ENCODE measurements around the gene PDE4D. TPM values are rescaled to one million over a fixed set of nuclear protein-coding genes. Genes with fewer than 3 reads are reported as not detected.

PDE4D gene
- total and polyA plus RNA-seq, 10 of the 15 experiments (the other 5 are each of a cell fraction or from before 2014, with no cell fraction given): 0.87 to 4.1 (median 2.2) TPM

GRCh38 chr5:58934629-58935097, 958.9 kb downstream of the PDE4D start:
- Histone ChIP-seq H3K27me3 (replicated peaks in 1 of 2; ENCODE audit: control insufficient read depth in 2 of 2, insufficient read depth in 2 of 2, low read length in 1 of 2) (no peaks in the 10 kb centered on the region), H3K27ac (ENCODE audit: control insufficient read depth, insufficient read depth) (no peak overlapping the region), H3K36me3 (ENCODE audit: control insufficient read depth in 2 of 2, insufficient read depth in 2 of 2, low read length in 1 of 2) (no peaks in the 10 kb centered on the region), H3K4me2 (ENCODE audit: control insufficient read depth, insufficient read depth) (no peak overlapping the region), H3K4me1 (ENCODE audit: control insufficient read depth, insufficient read depth, low read length) (no peaks in the 10 kb centered on the region), H3K9me3 (replicated peaks; ENCODE audit: control insufficient read depth, insufficient read depth, low read length) (no peaks in the 10 kb centered on the region), H3K79me2 (ENCODE audit: control insufficient read depth, insufficient read depth, low read length) (no peaks in the 10 kb centered on the region), H4K20me1 (ENCODE audit: control insufficient read depth, insufficient read depth) (no peaks in the 10 kb centered on the region), H3K4me3 (no peak overlapping the region), H3K9ac (ENCODE audit: control insufficient read depth, insufficient read depth, low read length) (no peak overlapping the region), H2AFZ (ENCODE audit: control insufficient read depth, low read depth, low read length) (no peak overlapping the region)
- ChIA-PET RAD21 (ENCODE audit: unreplicated experiment) (interaction anchor here (1.9 kb wide), 1 partner anchor 14 kb away, joined by 5 read pairs; no protein-coding TSS in a partner anchor), CTCF (interaction anchor here (1.4 to 1.6 kb wide), 2 partner anchors 40 to 48 kb away, joined by 3 read pairs; no protein-coding TSS in a partner anchor), SMC1A (ENCODE audit: uncharacterized antibody, unreplicated experiment) (no interaction called here), POLR2A (interaction anchor here (0.8 kb wide), 1 partner anchor 32 kb away, joined by 3 read pairs; no protein-coding TSS in a partner anchor)
- intact Hi-C loops (cut with micrococcal nuclease; ENCODE audit: unreplicated experiment): no loop called here
- TF ChIP-seq ATF7 (IDR thresholded peaks at IDR 0.05; ENCODE audit: low read depth) (peak; percentile 79), ZBTB33 (IDR thresholded peaks at IDR 0.05) (no peak), BCL11A (IDR thresholded peaks at IDR 0.05; ENCODE audit: low read depth, low read length) (no peak), GATAD2B (conservative IDR thresholded peaks at IDR 0.05; ENCODE audit: low read depth) (peak; percentile 14; the same call in 1 of the 2 replicates), DPF2 (IDR thresholded peaks at IDR 0.05) (no peak), IKZF1 (conservative IDR thresholded peaks at IDR 0.05) (peak; percentile 65; the same call in 1 of the 2 replicates), FOS (IDR thresholded peaks at IDR 0.05; ENCODE audit: borderline replicate concordance, extremely low read depth, insufficient read length) (no peak), FOXM1 (IDR thresholded peaks at IDR 0.05; ENCODE audit: low read depth, low read length) (no peak)
- FAIRE-seq (no peak), DNase-seq (ENCODE audit: low read depth, low spot score) (no peak), ATAC-seq (no peak)
- BruUV-seq (replicated peaks): no TSS peak
- in situ Hi-C loops (cut with MboI): no loop called here
- 7% methylated on average over 3 of the region's 3 CpGs for WGBS (ENCODE audit: insufficient coverage, insufficient replicate concordance, low lambda C conversion rate, missing lambda C conversion rate)

All from GM12878 (cell line).